Activated gamma-delta T cell (primary cell): ENCODE data around the gene PCK1.

Source experiments
- DNase-seq: peaks from one replicate; lab custom pipeline; 2025; lab: John Stamatoyannopoulos, UW

PCK1 gene

DNA sequence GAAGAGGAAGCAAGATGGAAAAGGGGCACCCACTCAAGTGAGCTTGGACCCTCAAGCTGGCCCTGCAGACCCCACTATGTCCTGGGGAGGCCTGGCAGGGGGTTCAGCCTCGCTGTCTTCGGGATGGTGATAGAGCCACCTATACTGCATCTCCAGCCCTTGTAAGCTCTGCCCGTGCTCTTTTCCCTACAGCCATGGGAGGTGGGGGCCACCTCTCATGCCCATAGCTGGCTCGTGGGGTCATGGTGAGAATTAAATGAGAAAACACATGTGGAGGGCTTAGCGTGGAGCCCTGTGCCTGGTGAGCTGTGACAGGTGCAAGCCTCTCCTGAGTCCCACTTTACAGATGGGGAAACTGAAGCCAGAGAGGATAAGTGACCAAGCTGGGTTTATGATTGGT lies 27.7 kb downstream of the PCK1 start:
- no peak for DNase-seq

- DNase-seq = no peak
Observed at GRCh38 chr20:57589123-57589727, 28.3 kb downstream of the PCK1 start.

- no peak for DNase-seq
Observed at GRCh38 chr20:57589728-57590484, 29.0 kb downstream of the PCK1 start.

DNA sequence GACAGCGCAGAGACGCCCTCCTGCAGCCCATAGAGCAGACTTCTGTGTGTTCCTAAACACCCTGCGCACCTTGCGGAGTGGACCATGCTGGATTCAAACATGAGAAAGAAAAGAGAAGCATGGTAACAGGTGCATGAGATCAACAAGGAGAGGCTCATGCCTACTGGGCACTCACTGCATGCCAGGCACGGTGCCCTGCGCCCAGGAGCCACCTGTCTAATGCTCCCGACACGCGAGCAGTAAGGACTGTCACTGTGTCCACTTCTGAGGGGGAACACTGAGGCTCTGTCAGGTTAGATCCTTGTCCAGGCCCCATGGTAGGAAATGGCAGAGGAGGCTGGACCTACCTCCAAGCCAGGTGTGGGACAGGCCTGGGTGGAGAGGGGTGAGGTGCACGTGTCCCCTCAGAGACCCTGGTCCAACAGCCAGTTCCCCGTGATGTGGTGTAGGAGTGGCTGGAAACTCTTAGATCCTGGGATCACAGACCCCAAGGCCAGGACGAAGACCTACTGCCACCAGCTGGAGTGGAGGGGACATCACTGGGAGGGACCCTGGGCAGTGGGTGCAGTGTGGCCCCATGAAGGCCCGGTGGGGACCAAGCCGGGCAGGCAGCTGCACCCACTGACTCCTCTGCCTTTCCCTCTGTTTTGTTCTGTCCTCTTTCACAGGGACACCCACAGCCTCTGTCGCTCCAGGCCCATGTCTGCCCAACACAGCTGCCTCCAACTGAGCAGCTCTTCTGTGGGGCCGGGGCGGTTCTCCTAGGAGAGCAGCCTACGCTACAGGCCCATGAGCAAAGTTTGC lies 29.8 kb downstream of the PCK1 start:
- DNase-seq = no peak

DNA sequence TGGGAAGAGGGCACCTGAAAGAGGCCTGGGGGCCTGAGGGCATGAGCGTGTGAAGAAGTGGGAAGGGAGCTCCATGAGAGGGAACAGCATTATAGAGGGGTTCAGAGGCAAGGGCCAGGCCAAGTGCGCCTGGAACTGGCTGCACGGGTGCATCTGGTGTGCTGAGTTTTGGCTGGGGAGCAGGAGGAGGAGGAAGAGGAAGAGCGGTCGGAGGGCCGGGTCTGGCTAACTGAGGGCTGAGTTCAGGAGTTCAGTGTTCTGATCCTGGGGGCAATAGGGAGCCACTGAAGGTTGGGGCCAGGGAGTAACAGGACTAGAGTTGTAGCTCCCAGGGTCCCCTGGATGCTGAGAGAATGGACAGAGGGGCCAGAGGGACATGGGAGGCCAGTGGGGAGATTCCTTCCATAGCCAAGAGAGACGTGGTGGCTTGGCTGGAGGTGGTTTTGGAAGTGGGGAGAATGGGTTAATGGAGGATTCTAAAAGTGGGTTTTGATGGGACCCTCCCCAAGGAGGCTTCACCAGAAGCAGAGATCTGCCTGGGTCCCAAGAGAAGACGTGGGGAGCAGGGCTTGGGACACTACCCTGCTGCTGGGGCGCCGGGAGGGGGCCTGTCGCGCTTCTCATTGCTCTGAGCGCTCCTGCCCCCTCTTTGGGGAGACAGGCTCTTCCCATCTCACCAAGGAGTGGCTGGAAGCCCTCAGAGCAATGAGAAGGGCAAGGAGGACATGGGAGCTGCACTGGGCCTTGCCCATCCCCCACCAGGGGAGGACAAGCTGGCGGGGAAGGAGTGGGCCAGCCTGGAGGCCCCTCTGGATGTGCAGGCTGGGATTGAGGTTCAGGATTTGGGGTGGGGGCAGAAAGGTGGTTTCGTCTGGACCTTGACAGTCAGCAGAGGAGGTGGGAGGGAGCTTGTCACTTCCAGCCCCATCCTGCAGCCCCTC lies 30.6 kb downstream of the PCK1 start:
- DNase-seq = no peak

DNA sequence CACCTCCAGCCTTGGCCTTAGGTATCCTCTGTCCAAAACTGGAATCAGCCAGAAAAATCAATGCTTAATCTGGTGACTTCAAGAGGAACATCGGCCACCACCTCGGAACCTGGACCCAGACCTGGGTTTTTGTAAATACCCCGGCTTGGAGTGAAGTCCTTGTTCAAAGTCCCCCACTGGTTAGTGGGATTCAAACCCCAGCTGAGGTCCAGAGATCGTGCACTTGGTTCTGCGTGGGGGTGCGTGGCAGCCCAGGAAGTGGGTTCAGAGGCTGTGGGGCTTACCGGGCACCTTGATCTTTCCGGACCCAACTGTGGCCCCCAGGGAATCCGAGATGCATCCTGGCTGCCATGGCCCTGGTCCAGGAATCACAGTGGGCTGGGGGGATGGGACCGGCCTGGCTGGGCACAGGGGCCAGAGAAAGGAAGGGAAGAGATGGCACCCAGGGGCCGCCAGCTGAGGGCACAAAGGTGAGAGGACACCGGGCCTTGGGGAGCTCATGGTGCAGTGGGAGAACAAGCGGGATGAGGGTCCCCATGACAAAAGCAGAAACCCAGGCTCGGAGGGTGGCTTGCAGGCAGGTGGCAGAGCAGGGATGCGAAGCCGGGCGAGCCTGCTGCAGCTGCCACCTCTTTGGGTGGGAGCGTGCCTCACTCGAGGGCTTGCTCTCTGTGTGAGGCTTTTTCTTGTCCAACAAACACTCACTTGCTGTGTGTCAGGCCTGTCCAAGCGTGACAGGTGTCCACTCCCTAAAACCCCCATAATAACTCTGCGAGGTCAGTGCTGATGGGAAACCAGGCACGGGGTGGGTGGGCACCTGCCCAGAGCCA lies 31.6 kb downstream of the PCK1 start:
- no peak for DNase-seq

DNA sequence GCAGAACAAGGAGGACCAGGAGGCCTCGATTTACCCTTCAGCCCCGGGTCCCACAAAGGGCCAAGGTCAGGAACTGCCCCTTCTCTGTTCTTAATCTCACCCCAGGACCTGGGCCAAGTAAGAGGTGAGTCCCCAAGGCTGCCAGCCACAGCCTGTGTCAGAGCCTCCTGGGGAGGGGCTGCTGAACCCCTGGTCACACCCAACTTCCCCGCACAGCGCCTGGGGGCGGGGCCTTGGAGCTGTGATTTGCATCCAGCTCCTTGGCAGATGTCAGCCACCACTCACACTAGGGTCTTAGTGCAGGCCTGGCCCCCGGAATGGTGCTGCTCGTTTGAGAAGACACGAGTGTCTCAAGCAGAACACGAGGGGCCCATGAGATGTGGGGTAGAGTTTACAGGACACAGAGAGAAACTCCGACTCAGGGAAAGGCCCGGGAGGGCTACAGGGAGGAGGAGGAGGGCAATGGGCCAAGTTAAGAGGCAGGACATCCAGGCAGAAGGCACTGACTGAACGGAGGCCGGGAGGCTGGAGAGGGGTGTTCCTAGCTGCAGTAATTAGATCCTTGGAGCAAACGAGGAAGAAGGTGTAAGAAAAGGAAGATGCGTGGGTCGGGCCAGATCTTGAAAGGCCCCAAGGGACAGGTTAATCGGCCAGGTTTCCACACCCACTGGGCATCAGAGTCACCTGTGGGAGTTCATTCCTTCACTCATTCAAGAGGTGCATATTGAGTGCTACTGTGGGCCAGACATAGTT lies 32.4 kb downstream of the PCK1 start:
- no peak for DNase-seq

DNA sequence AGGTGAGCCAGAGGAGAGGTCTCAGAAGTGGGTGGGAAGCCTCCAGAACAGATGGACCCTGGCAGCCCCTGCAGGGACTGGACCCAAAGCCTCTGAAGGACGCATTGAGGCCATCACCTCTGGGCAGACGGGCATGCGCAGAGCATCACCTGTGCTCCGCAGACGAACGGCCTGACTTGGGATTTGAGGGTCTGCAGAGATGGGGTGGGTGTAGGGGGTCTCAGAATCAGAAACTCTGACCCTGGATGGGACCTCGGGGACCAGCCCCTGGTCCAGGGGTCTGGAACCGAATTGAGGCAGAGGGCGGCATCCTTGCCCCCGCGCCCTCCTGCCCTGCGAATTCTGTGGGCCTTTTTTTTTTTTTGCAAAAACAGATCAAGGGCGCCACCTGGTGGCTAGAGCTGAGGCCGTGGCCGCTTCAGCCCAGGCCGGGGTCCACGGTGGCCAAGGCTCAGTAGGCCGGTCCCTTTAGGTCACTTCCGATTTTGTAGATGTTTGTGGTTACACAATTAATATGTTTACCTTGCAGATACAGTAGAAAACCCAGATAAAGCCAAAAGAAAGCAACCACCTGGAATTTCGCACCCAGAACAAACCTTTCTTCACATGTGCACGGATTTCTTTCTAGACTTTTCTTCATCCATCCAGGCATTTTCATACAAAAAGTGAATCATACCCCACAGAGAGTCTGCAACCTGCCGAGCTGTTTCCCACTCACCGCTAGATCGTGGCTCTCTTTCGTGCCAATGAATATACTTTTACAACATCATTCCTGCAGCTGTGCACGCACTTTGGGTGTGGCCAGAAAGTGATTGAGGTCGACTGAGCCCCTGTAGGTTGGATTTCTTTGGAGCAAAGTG lies 33.4 kb downstream of the PCK1 start:
- DNase-seq = no peak

- no peak for DNase-seq
Observed at GRCh38 chr20:57595041-57596030, 34.4 kb downstream of the PCK1 start.

DNA sequence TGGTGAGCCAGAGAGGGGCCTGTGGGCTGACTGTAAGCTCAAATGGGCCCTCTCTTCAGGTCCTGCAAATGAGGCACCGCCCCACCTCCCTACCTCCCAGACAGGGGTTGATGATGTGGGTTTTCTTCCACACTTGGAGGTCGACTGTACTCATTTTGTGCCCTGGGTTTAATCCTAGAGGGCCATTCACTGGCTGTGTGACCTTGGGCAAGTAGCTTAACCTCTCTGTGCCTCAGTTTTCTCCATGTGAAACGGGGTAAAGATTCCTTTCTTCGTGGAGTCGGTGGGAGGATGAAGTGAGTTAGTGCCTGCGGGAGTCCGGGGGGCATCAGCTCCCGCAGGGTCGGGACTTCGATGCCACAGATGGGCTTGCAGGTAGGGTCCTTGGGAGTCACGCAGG lies 35.4 kb downstream of the PCK1 start:
- no peak for DNase-seq

DNA sequence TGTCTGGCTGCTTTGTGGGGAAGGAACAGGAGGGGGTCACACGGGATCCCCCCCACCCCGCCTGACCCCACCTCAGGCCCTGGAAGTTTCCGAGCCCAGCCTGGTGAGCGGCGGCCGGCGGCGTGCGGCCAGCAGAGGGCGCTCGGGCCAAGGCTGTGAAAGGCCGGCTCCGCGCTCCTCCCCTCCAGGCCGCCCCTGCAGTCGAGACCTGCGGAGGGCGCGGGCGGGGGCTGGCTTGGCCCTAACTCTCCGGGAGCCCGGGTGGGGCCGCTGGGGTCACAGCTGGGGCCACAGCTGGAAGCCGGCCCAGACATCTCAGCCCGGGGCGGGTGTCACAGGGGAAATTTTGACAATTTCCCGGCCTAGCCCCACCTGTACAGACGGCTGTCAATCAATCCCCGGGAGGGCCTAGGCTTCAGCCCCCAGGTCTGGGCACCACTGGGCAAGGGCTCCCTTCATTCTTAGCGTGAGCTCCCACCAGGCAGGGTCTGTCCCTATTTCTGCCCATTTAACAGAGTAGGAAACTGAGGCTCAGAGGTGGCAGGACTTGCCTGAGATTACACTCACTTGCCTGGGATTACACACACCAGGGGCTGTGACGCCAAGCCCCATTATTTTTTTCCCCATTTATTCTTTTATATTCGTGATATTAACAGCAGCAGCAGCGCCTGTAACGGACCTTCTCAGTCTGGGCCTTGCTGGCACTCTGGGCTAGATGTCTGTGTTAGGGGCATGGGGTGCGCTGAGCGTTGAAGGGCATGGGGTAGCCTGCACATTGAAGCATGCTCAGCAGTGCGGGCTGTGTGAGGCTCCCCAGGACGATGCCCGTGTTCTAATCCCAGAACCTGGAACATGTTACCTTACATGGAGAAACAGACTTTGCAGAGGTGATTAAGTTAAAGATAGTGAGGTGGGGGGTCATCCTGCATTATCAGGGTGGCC lies 36.4 kb downstream of the PCK1 start:
- DNase-seq = peak; percentile 60

- DNase-seq = no peak
Observed at GRCh38 chr20:57598060-57598459, 37.1 kb downstream of the PCK1 start.

DNA sequence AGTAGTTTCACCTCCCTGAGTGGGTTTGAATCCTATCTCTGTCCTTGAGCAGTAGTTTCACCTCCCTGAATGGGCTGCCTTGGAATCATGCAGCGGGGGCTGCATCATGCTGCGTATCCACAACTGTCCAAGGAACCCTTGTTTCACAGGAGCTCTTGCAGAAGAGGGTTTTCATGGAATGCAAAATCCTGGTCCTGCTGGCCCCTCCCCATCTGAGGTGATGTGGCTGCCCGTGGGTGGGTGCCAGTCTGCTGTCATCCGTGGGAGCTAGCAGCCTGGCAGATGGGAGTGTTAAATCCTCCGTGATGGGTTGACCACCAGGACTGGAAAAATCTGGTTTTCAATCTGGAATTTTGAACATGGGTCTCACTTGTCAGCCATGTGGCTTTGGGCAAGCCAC lies 37.6 kb downstream of the PCK1 start:
- no peak for DNase-seq

- no peak for DNase-seq
Observed at GRCh38 chr20:57600320-57601210, 39.7 kb downstream of the PCK1 start.

GRCh38 chr20:57601211-57601570 lies 40.3 kb downstream of the PCK1 start:
- no peak for DNase-seq

DNA sequence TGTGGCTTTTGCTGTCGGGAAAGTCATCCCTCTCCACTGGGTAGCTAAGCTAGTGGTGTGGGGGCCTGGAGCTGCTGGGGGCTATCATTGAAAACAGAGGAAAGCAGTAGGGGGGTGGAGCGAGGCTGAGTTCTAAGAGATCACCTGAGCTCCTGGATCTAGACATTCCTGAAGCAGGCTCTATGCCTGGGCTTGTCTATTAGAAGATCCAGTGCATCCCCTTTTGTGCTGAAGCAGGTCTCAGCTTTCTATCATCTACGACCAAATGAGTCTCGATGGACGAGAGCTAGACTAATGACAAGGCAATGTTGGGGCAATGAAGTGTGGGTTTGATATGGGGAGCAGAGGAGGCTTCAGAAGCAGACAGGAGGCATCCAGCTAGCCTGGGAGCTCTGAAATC lies 40.8 kb downstream of the PCK1 start:
- no peak for DNase-seq
